CD4-positive, alpha-beta T cell treated with Interleukin-15 for 1 hour (primary cell): ENCODE results near the gene DMRT3.
"Not testable (repeated sequence)": the region's sequence is repeated elsewhere in the genome, so short reads cannot be mapped to it uniquely, and the experiment has no call there.

ENCODE experiments used
- DNase-seq: peaks from one replicate; pipeline ENCODE4 v3.0.0-alpha.2; 2020

DMRT3 gene

GRCh38 chr9:971901-972500 is 4.5 kb upstream of the DMRT3 start:
- no peak for DNase-seq

- DNase-seq: no peak
These were observed 3.8 kb upstream of the DMRT3 start for GRCh38 chr9:972501-973294.

- DNase-seq: no peak
These were observed 3.1 kb upstream of the DMRT3 start for GRCh38 chr9:973295-973834.

DNA sequence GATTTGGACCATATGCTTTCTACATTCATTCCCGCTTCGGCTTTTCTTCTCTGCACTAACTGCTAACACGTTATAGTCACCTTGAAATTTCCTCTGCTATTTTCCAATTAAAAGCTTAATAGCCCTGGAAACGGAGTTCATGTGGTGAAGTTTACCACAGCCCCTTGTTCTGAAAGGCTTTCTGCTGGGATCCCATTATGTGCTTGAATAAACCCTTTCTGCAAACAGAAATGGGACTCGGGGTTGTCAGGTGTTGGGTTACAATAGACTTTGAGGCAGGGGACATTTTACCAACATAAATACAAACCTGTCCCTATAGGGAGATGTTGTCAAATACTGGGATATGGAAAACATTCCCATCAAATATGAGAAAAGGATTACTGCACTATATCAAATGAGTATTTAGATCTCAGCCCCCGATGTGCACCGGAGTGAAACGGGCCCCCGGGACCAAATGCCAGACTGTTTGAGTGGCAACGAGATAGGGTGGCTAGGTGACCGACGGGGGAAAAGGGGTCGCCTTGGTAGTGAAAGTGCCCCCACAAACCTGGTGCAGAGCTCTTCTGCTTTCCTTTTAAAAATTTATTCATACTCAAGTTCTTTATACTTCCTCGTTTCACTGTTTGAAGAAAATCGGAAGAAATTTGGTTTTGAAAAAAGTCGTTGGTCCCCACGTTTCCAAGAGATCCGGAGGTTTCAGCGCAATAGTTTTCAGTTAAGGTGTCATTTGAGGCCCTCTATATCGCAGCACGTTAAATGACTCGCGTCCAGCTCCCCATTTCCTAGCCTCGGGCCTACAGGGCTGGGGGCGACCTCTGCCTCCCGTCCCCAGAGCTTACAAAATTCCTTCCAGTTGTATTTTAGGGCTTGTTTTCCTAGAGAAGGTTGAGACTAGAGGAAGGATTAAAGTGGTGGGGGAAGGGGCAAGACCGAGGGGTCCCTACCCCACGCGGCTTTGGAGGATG is 2.1 kb upstream of the DMRT3 start:
- DNase-seq: no peak

DNA sequence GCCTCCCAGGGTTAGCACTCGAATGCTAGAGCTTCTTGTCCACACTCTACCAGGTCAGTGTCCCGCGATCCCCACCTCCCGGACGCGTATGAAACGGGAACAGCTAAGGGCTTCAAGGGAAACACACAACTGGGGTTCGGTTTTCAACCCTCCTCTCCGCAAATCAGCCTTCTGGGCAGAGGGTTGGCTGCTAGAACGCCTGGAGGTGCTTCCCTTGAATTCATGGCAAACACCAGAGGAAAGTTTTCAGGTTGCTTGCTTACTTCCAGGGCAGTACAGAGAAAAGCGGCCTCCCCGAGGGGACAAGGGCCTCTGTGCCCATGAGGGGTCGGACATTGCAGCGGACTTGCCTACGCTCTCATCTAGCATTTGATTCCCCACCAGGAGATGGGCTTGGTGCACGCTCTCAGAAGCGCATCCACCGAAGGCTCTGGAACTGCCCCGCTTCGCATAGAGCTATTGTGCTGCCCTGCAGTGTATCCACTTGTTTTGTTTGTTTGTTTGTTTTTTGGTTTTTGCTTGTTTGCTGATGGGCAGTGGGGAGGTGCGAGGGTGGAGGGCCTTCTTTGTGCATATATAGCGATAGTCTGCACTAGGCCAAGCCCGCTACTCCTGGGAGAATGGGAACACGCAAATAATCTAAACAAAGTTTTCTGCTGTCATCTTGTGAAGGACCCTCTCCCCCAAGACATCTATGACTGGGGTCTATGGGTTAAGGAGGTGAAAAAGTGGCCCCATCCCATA is 1.3 kb upstream of the DMRT3 start:
- DNase-seq: no peak

DNA sequence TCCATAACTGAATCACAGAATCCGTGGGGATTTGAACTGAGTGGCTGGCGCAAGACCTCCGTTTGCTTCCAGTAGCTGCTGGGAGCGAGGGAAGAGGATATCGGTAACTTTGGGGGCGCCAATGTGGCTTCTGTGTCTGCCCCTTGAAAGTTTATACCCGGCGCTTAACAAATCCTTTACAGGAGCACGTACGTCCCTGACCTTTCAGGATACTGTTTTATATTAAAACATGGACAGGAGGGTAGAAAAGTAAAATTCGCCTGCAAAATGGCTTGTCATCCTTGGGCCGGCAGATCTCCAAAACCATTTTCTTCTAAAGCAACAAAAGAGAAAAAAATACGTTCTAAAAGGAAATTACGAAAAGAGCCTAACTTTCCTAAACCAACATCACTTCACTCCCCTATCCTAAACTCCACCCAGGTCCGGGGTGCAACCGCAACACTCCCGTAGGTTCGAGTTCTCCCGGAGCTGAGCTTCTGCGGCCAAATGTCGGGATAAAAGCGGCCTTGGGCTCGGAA is 656 bp upstream of the DMRT3 start:
- no peak for DNase-seq

- no peak for DNase-seq
These were observed 735 bp downstream of the DMRT3 start for GRCh38 chr9:976943-977837.

- no peak for DNase-seq
These were observed 1.7 kb downstream of the DMRT3 start for GRCh38 chr9:977838-978830.

GRCh38 chr9:979983-980382 is 3.5 kb downstream of the DMRT3 start:
- DNase-seq: no peak

GRCh38 chr9:980640-981039 is 4.2 kb downstream of the DMRT3 start:
- no peak for DNase-seq

- DNase-seq: no peak
These were observed 5.0 kb downstream of the DMRT3 start for GRCh38 chr9:981491-981898.

DNA sequence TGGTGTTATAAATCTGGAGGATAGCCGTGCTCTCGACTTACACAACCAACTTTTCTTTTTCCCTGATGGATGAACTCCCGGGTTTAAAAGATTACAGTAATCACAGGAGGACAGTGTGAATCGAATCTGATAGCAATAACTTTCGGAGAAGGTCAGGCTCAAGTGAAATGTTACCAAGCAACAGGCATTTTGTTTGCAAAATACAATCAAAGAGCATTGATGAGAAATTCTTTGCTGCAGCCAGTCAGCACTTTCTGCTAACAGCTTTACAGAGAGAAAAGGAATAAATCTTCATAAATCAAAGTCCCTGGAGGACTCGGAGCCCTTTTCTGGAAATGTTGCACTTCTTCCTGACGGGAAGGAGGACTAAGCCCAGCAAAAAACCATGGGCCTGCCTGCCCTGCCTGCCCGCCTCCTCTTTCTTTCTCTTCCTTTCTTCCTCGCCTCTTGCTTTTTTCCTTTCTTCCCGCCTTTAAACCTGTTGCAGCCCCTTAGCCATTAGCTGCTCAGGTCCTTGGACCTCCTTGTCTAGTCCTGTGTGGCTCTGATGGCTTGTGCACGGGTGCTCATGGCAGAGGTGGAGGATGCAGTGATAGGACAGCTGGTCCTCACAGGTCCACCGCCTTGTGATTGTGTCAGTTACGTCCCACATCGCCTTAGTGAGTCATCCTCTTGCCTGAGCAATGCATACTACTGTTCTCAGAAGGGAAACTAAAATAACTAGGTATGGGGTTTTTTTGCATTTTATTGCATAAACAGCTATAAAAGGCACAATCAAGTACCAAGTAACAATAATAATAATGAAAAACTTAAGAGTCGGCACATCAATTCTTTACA is 6.2 kb downstream of the DMRT3 start:
- no peak for DNase-seq

- DNase-seq: no peak
These were observed 17.6 kb downstream of the DMRT3 start for GRCh38 chr9:994005-994404.

DNA sequence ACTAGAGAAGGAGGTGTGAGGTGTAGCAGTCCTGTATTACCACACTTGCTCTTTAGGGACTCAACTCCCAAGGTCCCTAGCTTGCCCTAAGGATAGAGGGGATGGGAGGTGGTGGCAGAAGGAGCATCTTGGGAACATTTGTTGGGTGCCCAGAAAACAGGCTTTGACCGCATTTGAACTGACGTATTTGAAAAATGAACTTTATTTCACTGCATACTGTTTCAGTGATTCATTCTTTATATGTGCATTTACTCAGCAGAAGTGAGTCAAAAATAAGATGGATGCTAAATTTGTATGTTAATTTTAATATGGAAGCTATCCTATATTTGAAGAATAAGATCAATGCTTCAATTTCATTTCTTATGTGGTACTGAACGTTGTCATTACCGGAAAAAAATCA is 18.7 kb downstream of the DMRT3 start:
- no peak for DNase-seq

DNA sequence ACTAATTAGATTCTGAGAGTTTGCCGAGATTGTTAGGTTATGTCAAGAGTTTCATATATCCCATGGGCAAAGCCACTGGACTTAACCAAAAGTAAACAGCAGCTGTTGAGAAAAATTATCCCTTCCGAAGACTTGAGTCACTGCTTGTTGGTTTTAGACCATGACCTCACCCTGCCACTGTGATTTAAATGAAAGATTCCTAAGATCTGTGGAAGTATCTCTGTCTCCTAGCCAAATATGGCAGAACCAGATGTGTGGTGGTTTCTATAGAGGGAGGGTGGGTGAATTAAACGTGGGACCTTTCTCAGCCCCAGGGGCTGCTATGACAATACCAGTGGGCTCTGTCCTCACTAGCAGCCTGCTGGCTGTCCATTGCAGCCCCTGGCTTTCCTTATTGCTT is 19.3 kb downstream of the DMRT3 start:
- DNase-seq: no peak

DNA sequence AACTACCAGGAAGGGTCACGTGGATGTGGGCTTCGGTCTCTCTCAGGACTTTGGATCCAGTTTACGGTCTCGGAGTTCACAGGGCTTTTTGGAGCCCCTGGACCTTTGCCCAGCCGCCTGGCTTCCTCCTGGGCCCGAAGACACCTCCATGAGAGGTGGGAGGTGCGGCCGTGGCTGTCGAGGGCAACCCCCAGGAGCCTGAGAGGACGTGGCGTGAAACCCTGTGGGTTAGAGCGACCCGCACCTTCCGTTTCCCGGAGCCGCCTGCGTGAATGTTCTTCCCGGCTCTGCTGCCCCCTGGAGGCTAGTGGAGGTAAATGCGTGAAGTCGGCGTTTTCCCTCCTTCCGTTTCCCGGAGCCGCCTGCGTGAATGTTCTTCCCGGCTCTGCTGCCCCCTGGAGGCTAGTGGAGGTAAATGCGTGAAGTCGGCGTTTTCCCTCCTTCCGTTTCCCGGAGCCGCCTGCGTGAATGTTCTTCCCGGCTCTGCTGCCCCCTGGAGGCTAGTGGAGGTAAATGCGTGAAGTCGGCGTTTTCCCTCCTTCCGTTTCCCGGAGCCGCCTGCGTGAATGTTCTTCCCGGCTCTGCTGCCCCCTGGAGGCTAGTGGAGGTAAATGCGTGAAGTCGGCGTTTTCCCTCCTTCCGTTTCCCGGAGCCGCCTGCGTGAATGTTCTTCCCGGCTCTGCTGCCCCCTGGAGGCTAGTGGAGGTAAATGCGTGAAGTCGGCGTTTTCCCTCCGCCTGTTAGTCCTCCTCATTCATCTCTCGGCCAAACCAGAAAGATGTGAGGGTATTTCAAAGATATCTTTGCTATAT is 22.1 kb downstream of the DMRT3 start:
- not testable (repeated sequence) for DNase-seq

- DNase-seq: no peak
These were observed 25.4 kb downstream of the DMRT3 start for GRCh38 chr9:1001838-1002237.

- no peak for DNase-seq
These were observed 26.2 kb downstream of the DMRT3 start for GRCh38 chr9:1002678-1003077.
